ENCODE data around the gene KRT37.

The KRT37 gene

DNA sequence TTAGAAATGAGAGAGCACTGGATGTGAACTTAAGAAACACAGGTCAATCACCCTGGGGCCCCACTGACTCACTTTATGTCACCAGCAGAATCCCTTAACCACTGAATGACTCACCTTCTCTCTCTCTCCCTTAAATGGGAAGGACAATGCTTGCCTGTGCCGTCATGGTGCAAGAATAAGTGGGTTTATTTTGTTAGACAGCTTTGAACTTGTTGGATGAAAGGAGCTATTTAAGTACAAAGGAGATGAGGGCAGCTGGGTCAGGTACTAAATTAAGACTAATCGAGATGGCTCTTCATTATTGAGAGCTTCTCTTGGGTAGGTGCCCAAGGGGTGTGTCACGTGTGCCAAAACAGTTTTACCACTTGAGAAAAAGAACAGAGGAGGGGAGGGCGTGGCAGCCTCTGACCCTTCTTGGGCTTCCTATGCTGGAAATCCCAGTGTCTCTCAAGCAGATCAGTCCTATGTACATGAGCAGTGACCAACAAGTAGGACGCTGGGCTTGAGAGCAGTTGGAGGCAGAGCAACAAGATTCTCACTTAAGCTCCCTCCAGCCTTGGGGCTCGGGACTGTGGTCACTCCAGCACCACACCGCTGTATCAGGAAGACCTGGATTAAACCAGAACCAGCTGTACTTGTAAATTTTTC, 20.2 kb downstream of the KRT37 start:
- Histone ChIP-seq H3K79me2 (ENCODE audit: low read length) (no peaks in the 10 kb centered on the region), H3K27me3 (ENCODE audit: low read depth, low read length) (peaks cover 13% of the 10 kb centered on the region), H3K27ac (ENCODE audit: low read length) (no peak overlapping the region), H3K4me2 (ENCODE audit: low read length) (no peak overlapping the region), H3K9ac (ENCODE audit: low read length) (no peak overlapping the region), H4K20me1 (ENCODE audit: insufficient read depth, low read length) (no peaks in the 10 kb centered on the region), H3K36me3 (replicated peaks; ENCODE audit: low read depth, low read length) (no peaks in the 10 kb centered on the region), H3K4me1 (ENCODE audit: low read length) (no peaks in the 10 kb centered on the region), H3K4me3 (ENCODE audit: low read length) (no peak overlapping the region), H3K9me3 (ENCODE audit: insufficient read depth, low read length) (no peaks in the 10 kb centered on the region), H2AFZ (ENCODE audit: low read depth, low read length) (no peak overlapping the region)
- no peak for TF ChIP-seq EZH2phosphoT487 (IDR thresholded peaks at IDR 0.05; ENCODE audit: low read depth)
- TF ChIP-seq, protein P1, sequence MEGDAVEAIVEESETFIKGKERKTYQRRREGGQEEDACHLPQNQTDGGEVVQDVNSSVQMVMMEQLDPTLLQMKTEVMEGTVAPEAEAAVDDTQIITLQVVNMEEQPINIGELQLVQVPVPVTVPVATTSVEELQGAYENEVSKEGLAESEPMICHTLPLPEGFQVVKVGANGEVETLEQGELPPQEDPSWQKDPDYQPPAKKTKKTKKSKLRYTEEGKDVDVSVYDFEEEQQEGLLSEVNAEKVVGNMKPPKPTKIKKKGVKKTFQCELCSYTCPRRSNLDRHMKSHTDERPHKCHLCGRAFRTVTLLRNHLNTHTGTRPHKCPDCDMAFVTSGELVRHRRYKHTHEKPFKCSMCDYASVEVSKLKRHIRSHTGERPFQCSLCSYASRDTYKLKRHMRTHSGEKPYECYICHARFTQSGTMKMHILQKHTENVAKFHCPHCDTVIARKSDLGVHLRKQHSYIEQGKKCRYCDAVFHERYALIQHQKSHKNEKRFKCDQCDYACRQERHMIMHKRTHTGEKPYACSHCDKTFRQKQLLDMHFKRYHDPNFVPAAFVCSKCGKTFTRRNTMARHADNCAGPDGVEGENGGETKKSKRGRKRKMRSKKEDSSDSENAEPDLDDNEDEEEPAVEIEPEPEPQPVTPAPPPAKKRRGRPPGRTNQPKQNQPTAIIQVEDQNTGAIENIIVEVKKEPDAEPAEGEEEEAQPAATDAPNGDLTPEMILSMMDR (IDR thresholded peaks at IDR 0.05; ENCODE audit: low read depth, low read length): no peak

DNA sequence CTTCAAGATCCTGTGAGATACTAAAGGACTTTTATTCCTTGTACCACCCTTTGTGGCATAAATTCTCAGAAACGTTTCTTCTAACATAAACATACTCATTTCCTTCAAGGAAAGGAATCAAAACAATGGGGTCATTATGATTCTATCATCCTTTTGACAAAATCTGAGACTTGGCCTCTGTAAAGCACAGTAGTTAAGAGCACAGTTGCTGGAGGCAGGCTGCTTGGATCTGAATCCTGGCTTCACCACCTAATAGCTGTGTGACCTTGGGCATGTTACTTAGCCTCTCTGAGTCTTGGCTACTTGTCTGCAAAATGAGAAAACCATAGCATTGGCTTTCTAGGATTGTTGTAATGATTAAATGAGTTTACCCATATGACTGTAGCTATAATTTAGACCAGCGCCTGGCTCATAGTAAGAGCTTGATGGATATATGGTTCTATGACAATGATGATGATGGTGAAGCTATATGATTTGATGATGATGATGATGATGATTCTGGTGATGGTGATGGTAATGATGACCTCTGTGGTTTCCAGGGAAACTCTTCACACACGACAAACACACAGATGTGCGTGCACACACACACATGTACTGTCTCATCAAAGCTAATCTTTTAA, 20.9 kb downstream of the KRT37 start:
- H3K36me3 ChIP-seq (replicated peaks; ENCODE audit: low read depth, low read length): no peaks in the 10 kb centered on the region
- peaks cover 13% of the 10 kb centered on the region for H3K27me3 ChIP-seq (ENCODE audit: low read depth, low read length)
- no peak overlapping the region for H3K4me3 ChIP-seq (ENCODE audit: low read length)
- H3K9ac ChIP-seq (ENCODE audit: low read length): no peak overlapping the region
- H2AFZ ChIP-seq (ENCODE audit: low read depth, low read length): no peak overlapping the region
- H4K20me1 ChIP-seq (ENCODE audit: insufficient read depth, low read length): no peaks in the 10 kb centered on the region
- H3K9me3 ChIP-seq (ENCODE audit: insufficient read depth, low read length): no peaks in the 10 kb centered on the region
- H3K27ac ChIP-seq (ENCODE audit: low read length): no peak overlapping the region
- no peaks in the 10 kb centered on the region for H3K4me1 ChIP-seq (ENCODE audit: low read length)
- H3K79me2 ChIP-seq (ENCODE audit: low read length): no peaks in the 10 kb centered on the region
- no peak for TF ChIP-seq EZH2phosphoT487 (IDR thresholded peaks at IDR 0.05; ENCODE audit: low read depth)
- TF ChIP-seq, protein P1 (IDR thresholded peaks at IDR 0.05; ENCODE audit: low read depth, low read length): no peak
- H3K4me2 ChIP-seq (ENCODE audit: low read length): no peak overlapping the region

DNA sequence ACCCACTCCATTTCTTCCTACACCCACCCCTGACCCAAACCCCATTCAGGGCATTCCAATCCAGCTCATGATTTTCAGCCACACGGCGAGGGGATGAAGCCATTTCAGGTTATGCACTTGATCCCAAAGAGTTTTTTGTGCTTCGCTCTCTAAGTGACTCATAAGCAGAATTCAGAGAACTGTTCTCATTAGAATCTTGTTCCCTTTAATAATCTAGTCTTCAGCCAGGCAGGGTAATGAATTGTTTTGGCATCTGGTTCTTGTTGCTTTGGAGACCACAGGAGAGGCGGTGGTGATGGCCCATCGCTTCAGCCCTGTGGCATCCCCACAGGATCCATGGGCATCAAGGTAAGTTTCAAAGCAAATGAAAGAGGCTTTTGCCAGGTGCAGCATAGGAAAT, 22.2 kb downstream of the KRT37 start:
- Histone ChIP-seq H3K36me3 (replicated peaks; ENCODE audit: low read depth, low read length) (no peaks in the 10 kb centered on the region), H3K4me1 (ENCODE audit: low read length) (no peaks in the 10 kb centered on the region), H4K20me1 (ENCODE audit: insufficient read depth, low read length) (no peaks in the 10 kb centered on the region), H3K9ac (ENCODE audit: low read length) (no peak overlapping the region), H2AFZ (ENCODE audit: low read depth, low read length) (no peak overlapping the region), H3K27ac (ENCODE audit: low read length) (no peak overlapping the region), H3K79me2 (ENCODE audit: low read length) (no peaks in the 10 kb centered on the region), H3K27me3 (ENCODE audit: low read depth, low read length) (peaks cover 13% of the 10 kb centered on the region), H3K4me3 (ENCODE audit: low read length) (no peak overlapping the region), H3K4me2 (ENCODE audit: low read length) (no peak overlapping the region), H3K9me3 (ENCODE audit: insufficient read depth, low read length) (no peaks in the 10 kb centered on the region)
- no peak for TF ChIP-seq EZH2phosphoT487 (IDR thresholded peaks at IDR 0.05; ENCODE audit: low read depth)
- TF ChIP-seq, protein P1 (IDR thresholded peaks at IDR 0.05; ENCODE audit: low read depth, low read length): no peak

DNA sequence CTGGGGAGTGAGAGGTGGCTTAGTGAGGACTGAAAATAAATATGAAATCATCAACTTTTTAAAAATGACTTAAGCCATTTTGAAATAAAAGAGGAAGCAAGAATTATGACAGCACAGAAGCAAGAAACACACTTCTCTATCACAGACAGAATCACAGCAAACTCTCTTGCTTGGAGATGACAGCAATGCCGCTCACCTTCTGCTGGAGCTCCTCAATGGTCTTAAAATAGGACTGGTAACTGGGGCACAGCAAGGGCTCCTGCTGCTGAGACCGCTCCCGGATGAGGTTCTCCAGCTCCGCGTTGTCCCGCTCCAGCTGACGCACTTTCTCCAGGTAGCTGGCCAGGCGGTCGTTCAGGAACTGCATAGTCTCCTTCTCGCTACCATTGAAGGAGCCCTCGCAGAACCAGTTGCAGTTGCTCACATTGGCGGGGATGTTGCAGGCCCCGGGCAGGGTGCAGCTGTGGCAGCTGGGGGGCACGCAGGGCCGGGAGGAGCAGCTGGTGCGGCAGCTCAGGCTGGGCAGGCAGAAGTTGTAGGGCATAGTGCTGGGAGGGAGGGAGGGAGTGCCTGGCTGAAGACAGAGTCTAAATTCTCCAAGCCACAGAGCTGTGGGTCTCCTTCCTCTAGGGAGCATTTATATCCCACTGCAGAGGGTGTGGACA, 27.3 kb downstream of the KRT37 start, which contains the start of gene KRT31:
Gene KRT31, minus strand, starts transcription at position 613 of the 665 bp plus-strand sequence. Its CDS starts 69 bp downstream, at position 544.
- Histone ChIP-seq H3K4me2 (ENCODE audit: low read length) (no peak within 1 kb of the TSS), H4K20me1 (ENCODE audit: insufficient read depth, low read length) (no peaks in the 10 kb centered on the region), H3K9ac (ENCODE audit: low read length) (no peak within 1 kb of the TSS), H3K36me3 (replicated peaks; ENCODE audit: low read depth, low read length) (no peaks in the 10 kb centered on the region), H2AFZ (ENCODE audit: low read depth, low read length) (no peak within 1 kb of the TSS), H3K27ac (ENCODE audit: low read length) (no peak within 1 kb of the TSS), H3K9me3 (ENCODE audit: insufficient read depth, low read length) (no peaks in the 10 kb centered on the region), H3K4me1 (ENCODE audit: low read length) (no peaks in the 10 kb centered on the region), H3K79me2 (ENCODE audit: low read length) (no peaks in the 10 kb centered on the region), H3K4me3 (ENCODE audit: low read length) (no peak within 1 kb of the TSS), H3K27me3 (ENCODE audit: low read depth, low read length) (peaks cover 15% of the 10 kb centered on the region)
- TF ChIP-seq, protein P1 (IDR thresholded peaks at IDR 0.05; ENCODE audit: low read depth, low read length): no peak
- no peak for TF ChIP-seq EZH2phosphoT487 (IDR thresholded peaks at IDR 0.05; ENCODE audit: low read depth)

Measured in OCI-LY3 (cell line).